Measurements from ENCODE around the gene ELK3.

Gene ELK3

DNA sequence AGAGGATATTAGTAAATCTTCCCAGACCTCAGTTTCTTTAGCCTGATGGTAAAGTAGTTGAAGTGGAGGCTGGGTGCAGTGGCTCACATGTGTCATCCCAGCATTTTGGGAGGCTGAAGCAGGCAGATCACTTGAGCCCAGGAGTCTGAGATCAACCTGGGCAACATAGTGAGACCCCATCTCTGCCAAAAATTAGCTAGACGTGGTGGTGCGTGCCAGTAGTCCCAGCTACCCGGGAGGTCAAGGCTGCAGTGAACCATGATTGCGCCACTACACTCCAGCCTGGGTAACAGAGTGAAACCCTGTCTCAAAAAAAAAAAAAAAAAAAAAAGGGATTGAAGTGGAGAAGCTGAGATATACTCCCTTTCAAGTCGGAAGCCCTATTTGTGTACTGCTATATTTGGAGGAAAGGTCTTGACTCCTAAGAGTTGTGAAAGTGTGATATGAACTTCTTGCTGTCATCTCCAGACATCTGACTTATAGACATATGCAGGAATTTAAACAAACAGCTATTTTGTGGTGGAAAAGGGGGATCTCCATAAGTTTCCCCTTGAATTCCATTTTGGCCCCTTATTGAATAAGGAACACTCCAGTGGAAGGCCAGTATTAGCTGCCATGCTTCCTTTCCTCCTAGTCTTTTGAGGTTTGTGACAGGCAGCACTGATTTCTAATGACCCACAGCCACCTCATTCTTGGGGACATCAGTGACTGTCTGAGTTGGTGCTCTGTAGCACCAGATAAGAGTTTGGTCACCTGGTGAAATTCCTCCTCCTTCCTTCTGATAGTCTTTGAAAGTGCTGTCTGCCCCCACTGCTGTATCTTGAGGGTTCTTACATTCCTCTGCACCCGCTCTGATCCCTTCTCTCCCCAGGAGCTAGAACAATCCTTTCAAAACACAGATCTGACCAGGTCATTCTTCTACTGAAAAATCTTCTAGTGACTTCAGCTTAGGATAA is 7.4 kb downstream of the ELK3 start:
- Histone ChIP-seq H3K18ac (ENCODE audit: low read length) (no peak overlapping the region), H4K8ac (ENCODE audit: low read depth, low read length) (no peak overlapping the region), H2BK12ac (ENCODE audit: low read length) (no peak overlapping the region), H3K9me3 (replicated peaks in 1 of 2; ENCODE audit: control insufficient read depth in 2 of 2, insufficient read depth in 1 of 2, low read depth in 1 of 2, low read length in 2 of 2) (peaks cover 0 to 16% of the 10 kb centered on the region in 2 donors), H3K36me3 (replicated peaks in 1 of 2; ENCODE audit: control insufficient read depth in 2 of 2, insufficient read depth in 2 of 2, low read length in 2 of 2) (no peaks in the 10 kb centered on the region), H2BK120ac (ENCODE audit: low read depth, low read length) (no peak overlapping the region), H3K27ac (replicated peaks; ENCODE audit: low read length) (no peak overlapping the region), H3K4ac (ENCODE audit: low read length) (no peak overlapping the region), H3K79me1 (ENCODE audit: low read depth, low read length) (no peaks in the 10 kb centered on the region), H3K4me3 (ENCODE audit: low read length in 2 of 2) (no peak overlapping the region), H2AK5ac (ENCODE audit: low read depth, low read length) (no peak overlapping the region), H2BK5ac (ENCODE audit: low read length) (no peak overlapping the region), H3K4me1 (ENCODE audit: control insufficient read depth in 2 of 2, insufficient read depth in 1 of 2, low read depth in 1 of 2, low read length in 2 of 2) (no peaks in the 10 kb centered on the region), H3K9ac (ENCODE audit: low read depth, low read length, poor library complexity) (no peak overlapping the region), H3K23ac (ENCODE audit: low read depth, low read length, poor library complexity) (no peak overlapping the region), H3K27me3 (ENCODE audit: control insufficient read depth in 3 of 3, insufficient read depth in 3 of 3, low read depth in 1 of 3, low read length in 3 of 3) (no peaks in the 10 kb centered on the region), H4K91ac (ENCODE audit: low read depth, low read length, poor library complexity) (no peak overlapping the region), H2AFZ (ENCODE audit: low read length) (no peak overlapping the region), H3K14ac (ENCODE audit: low read length) (no peak overlapping the region), H2BK15ac (ENCODE audit: low read length) (no peak overlapping the region), H3K4me2 (ENCODE audit: insufficient read depth, low read length, poor library complexity, severe bottlenecking) (no peak overlapping the region)
- no CpG with 5 or more reads among the region's 6 CpGs for WGBS, 2 donors (ENCODE audit: extremely low coverage in 2 of 2, insufficient read length in 2 of 2, insufficient replicate concordance in 1 of 2)
- DNase-seq (ENCODE audit: low spot score), result no peak

DNA sequence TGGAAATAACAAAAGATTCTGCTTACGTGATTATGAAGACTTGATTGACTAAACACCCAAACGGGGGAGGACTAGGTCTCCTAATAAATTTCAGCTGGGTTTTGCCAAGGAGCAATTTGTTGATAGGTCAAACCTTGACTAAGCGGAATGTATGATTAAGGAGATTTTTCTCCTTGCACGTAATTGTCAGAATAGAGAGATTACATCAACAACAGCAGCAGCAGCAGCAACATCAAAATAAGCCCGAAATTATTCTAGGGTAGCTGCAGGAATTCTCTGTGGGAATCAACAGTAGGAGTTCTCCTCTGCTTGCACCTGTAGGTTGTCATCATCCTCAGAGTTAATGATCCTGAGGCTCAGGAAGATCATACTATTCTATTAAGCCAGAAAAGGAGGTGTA is 10.2 kb downstream of the ELK3 start:
- no peak overlapping the region for H3K18ac ChIP-seq (ENCODE audit: low read length)
- no peak for DNase-seq (ENCODE audit: low spot score)
- no peaks in the 10 kb centered on the region for H3K79me1 ChIP-seq (ENCODE audit: low read depth, low read length)
- WGBS, 2 donors (ENCODE audit: extremely low coverage in 2 of 2, insufficient read length in 2 of 2, insufficient replicate concordance in 1 of 2), result no CpG with 5 or more reads among the region's 5 CpGs
- H3K4me1 ChIP-seq (ENCODE audit: control insufficient read depth in 2 of 2, insufficient read depth in 1 of 2, low read depth in 1 of 2, low read length in 2 of 2), result no peaks in the 10 kb centered on the region
- H2BK5ac ChIP-seq (ENCODE audit: low read length), result no peak overlapping the region
- no peak overlapping the region for H2BK15ac ChIP-seq (ENCODE audit: low read length)
- H3K27me3 ChIP-seq (ENCODE audit: control insufficient read depth in 3 of 3, insufficient read depth in 3 of 3, low read depth in 1 of 3, low read length in 3 of 3), result no peaks in the 10 kb centered on the region
- H3K9me3 ChIP-seq (replicated peaks in 1 of 2; ENCODE audit: control insufficient read depth in 2 of 2, insufficient read depth in 1 of 2, low read depth in 1 of 2, low read length in 2 of 2), result peaks cover 0 to 16% of the 10 kb centered on the region in 2 donors
- H2AK5ac ChIP-seq (ENCODE audit: low read depth, low read length), result no peak overlapping the region
- H4K8ac ChIP-seq (ENCODE audit: low read depth, low read length), result no peak overlapping the region
- no peak overlapping the region for H3K14ac ChIP-seq (ENCODE audit: low read length)
- no peak overlapping the region for H3K27ac ChIP-seq (replicated peaks; ENCODE audit: low read length)
- H2BK12ac ChIP-seq (ENCODE audit: low read length), result no peak overlapping the region
- H3K4me3 ChIP-seq (ENCODE audit: low read length in 2 of 2), result no peak overlapping the region
- H2AFZ ChIP-seq (ENCODE audit: low read length), result no peak overlapping the region
- no peak overlapping the region for H2BK120ac ChIP-seq (ENCODE audit: low read depth, low read length)
- no peak overlapping the region for H4K91ac ChIP-seq (ENCODE audit: low read depth, low read length, poor library complexity)
- H3K4ac ChIP-seq (ENCODE audit: low read length), result no peak overlapping the region
- H3K9ac ChIP-seq (ENCODE audit: low read depth, low read length, poor library complexity), result no peak overlapping the region
- H3K36me3 ChIP-seq (replicated peaks in 1 of 2; ENCODE audit: control insufficient read depth in 2 of 2, insufficient read depth in 2 of 2, low read length in 2 of 2), result no peaks in the 10 kb centered on the region
- no peak overlapping the region for H3K23ac ChIP-seq (ENCODE audit: low read depth, low read length, poor library complexity)
- no peak overlapping the region for H3K4me2 ChIP-seq (ENCODE audit: insufficient read depth, low read length, poor library complexity, severe bottlenecking)

DNA sequence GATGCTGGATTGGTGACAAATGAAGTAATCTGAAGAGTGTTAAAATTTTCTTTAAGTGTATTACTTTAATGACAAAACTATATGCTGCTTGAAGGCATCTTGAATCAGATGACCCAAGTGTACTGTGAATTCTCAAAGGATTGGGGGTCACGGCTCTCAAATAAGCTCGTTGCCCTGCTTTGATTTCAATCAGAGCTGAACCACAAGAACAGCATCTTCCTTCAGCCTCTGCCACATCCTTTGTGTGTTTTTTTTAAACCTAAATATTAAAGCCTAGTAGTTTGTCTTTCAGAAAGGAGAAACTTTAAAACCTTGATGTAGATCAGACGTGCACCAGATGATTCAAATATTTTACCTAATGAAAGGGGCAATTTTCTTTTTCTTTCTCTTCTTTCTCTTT is 11.7 kb downstream of the ELK3 start:
- H2AK5ac ChIP-seq (ENCODE audit: low read depth, low read length), result no peak overlapping the region
- peaks cover 3 to 5% of the 10 kb centered on the region in 2 donors for H3K4me1 ChIP-seq (ENCODE audit: control insufficient read depth in 2 of 2, insufficient read depth in 1 of 2, low read depth in 1 of 2, low read length in 2 of 2)
- H4K8ac ChIP-seq (ENCODE audit: low read depth, low read length), result no peak overlapping the region
- no peak overlapping the region for H2BK120ac ChIP-seq (ENCODE audit: low read depth, low read length)
- H3K4me2 ChIP-seq (ENCODE audit: insufficient read depth, low read length, poor library complexity, severe bottlenecking), result no peak overlapping the region
- no peak overlapping the region for H3K4me3 ChIP-seq (ENCODE audit: low read length in 2 of 2)
- H3K9ac ChIP-seq (ENCODE audit: low read depth, low read length, poor library complexity), result no peak overlapping the region
- no peak overlapping the region for H2BK5ac ChIP-seq (ENCODE audit: low read length)
- no peak overlapping the region for H4K91ac ChIP-seq (ENCODE audit: low read depth, low read length, poor library complexity)
- no peak overlapping the region for H2BK15ac ChIP-seq (ENCODE audit: low read length)
- H3K9me3 ChIP-seq (replicated peaks in 1 of 2; ENCODE audit: control insufficient read depth in 2 of 2, insufficient read depth in 1 of 2, low read depth in 1 of 2, low read length in 2 of 2), result peaks cover 0 to 16% of the 10 kb centered on the region in 2 donors
- no peak overlapping the region for H2BK12ac ChIP-seq (ENCODE audit: low read length)
- no peaks in the 10 kb centered on the region for H3K27me3 ChIP-seq (ENCODE audit: control insufficient read depth in 3 of 3, insufficient read depth in 3 of 3, low read depth in 1 of 3, low read length in 3 of 3)
- no peak overlapping the region for H3K23ac ChIP-seq (ENCODE audit: low read depth, low read length, poor library complexity)
- DNase-seq (ENCODE audit: low spot score), result no peak
- no peak overlapping the region for H3K27ac ChIP-seq (replicated peaks; ENCODE audit: low read length)
- no peak overlapping the region for H3K14ac ChIP-seq (ENCODE audit: low read length)
- WGBS, 2 donors (ENCODE audit: extremely low coverage in 2 of 2, insufficient read length in 2 of 2, insufficient replicate concordance in 1 of 2), result no CpG with 5 or more reads among the region's 3 CpGs
- H2AFZ ChIP-seq (ENCODE audit: low read length), result no peak overlapping the region
- H3K4ac ChIP-seq (ENCODE audit: low read length), result no peak overlapping the region
- H3K36me3 ChIP-seq (replicated peaks in 1 of 2; ENCODE audit: control insufficient read depth in 2 of 2, insufficient read depth in 2 of 2, low read length in 2 of 2), result no peaks in the 10 kb centered on the region
- H3K79me1 ChIP-seq (ENCODE audit: low read depth, low read length), result no peaks in the 10 kb centered on the region
- H3K18ac ChIP-seq (ENCODE audit: low read length), result no peak overlapping the region

DNA sequence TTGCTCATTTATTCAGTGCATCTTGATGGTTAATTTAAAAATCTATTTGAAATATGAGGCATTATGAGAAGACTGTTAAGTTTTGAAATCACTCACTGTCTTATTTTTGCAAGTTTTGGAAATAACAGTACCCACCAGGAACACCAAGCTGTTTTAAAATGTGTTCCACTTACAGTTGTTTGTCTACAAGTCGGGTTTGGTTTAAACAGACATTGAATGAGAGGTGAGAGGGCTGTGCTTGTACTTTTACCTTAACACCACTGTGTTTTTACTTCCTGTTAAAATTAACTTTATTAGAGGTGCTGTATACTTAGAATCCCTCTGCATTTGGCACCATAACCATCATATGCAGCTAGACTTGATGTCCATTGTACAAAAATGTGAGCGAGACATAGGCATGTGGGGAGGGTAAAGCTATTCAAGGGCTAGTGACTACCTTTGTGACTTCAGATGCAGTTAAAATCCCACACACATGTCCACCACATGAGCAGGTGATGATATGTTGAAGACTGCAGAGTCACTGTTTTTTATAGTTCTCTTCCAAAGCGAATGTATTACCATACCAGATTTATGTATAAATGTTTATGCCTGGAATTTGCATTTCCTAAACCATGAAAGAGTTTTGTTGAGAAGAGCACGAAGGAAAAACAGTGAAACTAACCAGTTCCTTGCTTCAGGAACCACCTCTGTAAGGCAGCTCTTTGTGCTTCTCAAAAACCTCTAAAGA is 12.9 kb downstream of the ELK3 start:
- H3K4me2 ChIP-seq (ENCODE audit: insufficient read depth, low read length, poor library complexity, severe bottlenecking), result no peak overlapping the region
- no peak overlapping the region for H3K4ac ChIP-seq (ENCODE audit: low read length)
- H2BK12ac ChIP-seq (ENCODE audit: low read length), result no peak overlapping the region
- no peak overlapping the region for H3K14ac ChIP-seq (ENCODE audit: low read length)
- no peak overlapping the region for H2BK15ac ChIP-seq (ENCODE audit: low read length)
- no peak overlapping the region for H3K18ac ChIP-seq (ENCODE audit: low read length)
- no CpG with 5 or more reads among the region's 4 CpGs for WGBS, 2 donors (ENCODE audit: extremely low coverage in 2 of 2, insufficient read length in 2 of 2, insufficient replicate concordance in 1 of 2)
- H3K4me1 ChIP-seq (ENCODE audit: control insufficient read depth in 2 of 2, insufficient read depth in 1 of 2, low read depth in 1 of 2, low read length in 2 of 2), result peaks cover 3 to 5% of the 10 kb centered on the region in 2 donors
- no peak overlapping the region for H2AK5ac ChIP-seq (ENCODE audit: low read depth, low read length)
- no peaks in the 10 kb centered on the region for H3K27me3 ChIP-seq (ENCODE audit: control insufficient read depth in 3 of 3, insufficient read depth in 3 of 3, low read depth in 1 of 3, low read length in 3 of 3)
- no peak overlapping the region for H3K4me3 ChIP-seq (ENCODE audit: low read length in 2 of 2)
- peaks cover 0 to 16% of the 10 kb centered on the region in 2 donors for H3K9me3 ChIP-seq (replicated peaks in 1 of 2; ENCODE audit: control insufficient read depth in 2 of 2, insufficient read depth in 1 of 2, low read depth in 1 of 2, low read length in 2 of 2)
- no peak overlapping the region for H2AFZ ChIP-seq (ENCODE audit: low read length)
- H4K8ac ChIP-seq (ENCODE audit: low read depth, low read length), result no peak overlapping the region
- H2BK5ac ChIP-seq (ENCODE audit: low read length), result no peak overlapping the region
- no peak overlapping the region for H3K23ac ChIP-seq (ENCODE audit: low read depth, low read length, poor library complexity)
- no peak overlapping the region for H2BK120ac ChIP-seq (ENCODE audit: low read depth, low read length)
- no peak overlapping the region for H3K9ac ChIP-seq (ENCODE audit: low read depth, low read length, poor library complexity)
- no peak overlapping the region for H3K27ac ChIP-seq (replicated peaks; ENCODE audit: low read length)
- no peak for DNase-seq (ENCODE audit: low spot score)
- H3K79me1 ChIP-seq (ENCODE audit: low read depth, low read length), result no peaks in the 10 kb centered on the region
- H4K91ac ChIP-seq (ENCODE audit: low read depth, low read length, poor library complexity), result no peak overlapping the region
- no peaks in the 10 kb centered on the region for H3K36me3 ChIP-seq (replicated peaks in 1 of 2; ENCODE audit: control insufficient read depth in 2 of 2, insufficient read depth in 2 of 2, low read length in 2 of 2)

Measured in neuronal stem cell (in vitro differentiated cells).